Heart left ventricle (tissue), 16 donors: ENCODE data around the gene TACR1. TPM values are rescaled to one million over a fixed set of nuclear protein-coding genes. Genes with fewer than 3 reads are reported as not detected.
"Not testable (repeated sequence)": the region's sequence is repeated elsewhere in the genome, so short reads cannot be mapped to it uniquely, and the experiment has no call there.

Source experiments
- ATAC-seq, 4 donors: fragments of 200-7000 bp; cut with Tn5 transposase; one replicate each; pipeline ENCODE4 v1.9.1; 2020 to 2022; ENCODE audit warnings: moderate library complexity in 4 of 4, mild to moderate bottlenecking in 3 of 4, moderate number of reproducible peaks in 1 of 4
- DNase-seq, 5 donors: peaks; one replicate each; pipeline ENCODE4 v3.0.0-alpha.2; 2020
- H3K27ac ChIP-seq, 12 donors: fragments of 200-600 bp; sonication (generic) in 4 of 12; one replicate each; pipeline versions ENCODE4 v1.5.0 to v1.8.0; 2016 to 2022; ENCODE audit warnings: mild to moderate bottlenecking in 2 of 12
- H3K27me3 ChIP-seq, 9 donors: fragments of 200-600 bp; sonication (generic) in 2 of 9; one replicate each; pipeline versions ENCODE4 v1.5.1 to v1.8.0; 2016 to 2022; ENCODE audit warnings: mild to moderate bottlenecking in 3 of 9
- H3K36me3 ChIP-seq, 9 donors: fragments of 200-600 bp; sonication (generic) in 2 of 9; one replicate each; pipeline versions ENCODE4 v1.5.0 to v1.8.0; 2018 to 2022; ENCODE audit warnings: mild to moderate bottlenecking in 2 of 9
- H3K4me1 ChIP-seq, 12 donors: fragments of 200-600 bp; sonication (generic) in 4 of 12; one replicate each; pipeline versions ENCODE4 v1.5.0 to v1.8.0; 2016 to 2022; ENCODE audit warnings: mild to moderate bottlenecking in 3 of 12
- H3K4me3 ChIP-seq, 12 donors: fragments of 200-600 bp; sonication (generic) in 4 of 12; one replicate each; pipeline versions ENCODE4 v1.5.0 to v1.8.0; 2017 to 2022; ENCODE audit warnings: mild to moderate bottlenecking in 9 of 12, moderate library complexity in 4 of 12
- H3K9me3 ChIP-seq, 12 donors: fragments of 200-600 bp; sonication (generic) in 4 of 12; one replicate each; pipeline versions ENCODE4 v1.5.0 to v1.8.0; 2016 to 2022; ENCODE audit warnings: mild to moderate bottlenecking in 1 of 12
- POLR2A ChIP-seq, 2 donors: fragments of 450-650 bp; IDR thresholded peaks; one replicate each; pipeline ENCODE4 v1.6.1; 2017; ENCODE audit warnings: antibody characterized with exemption in 2 of 2, mild to moderate bottlenecking in 2 of 2, moderate library complexity in 2 of 2
- WGBS, 4 donors: extraction: QIAGEN DNeasy Blood & Tissue Kit in 2 of 4; methylation state at CpG; one replicate each; pipeline versions ENCODE4 v1.1.5 to v1.1.7; 2013 to 2018; 5-methylcytosine and 5-hydroxymethylcytosine counted together
- intact Hi-C, 10 donors: fragments of 100-400 bp; cut with DNase I; formaldehyde crosslinking; loops; one replicate each; pipeline versions ENCODE4 v1.11.1 to v1.14.2; 2022
- long read RNA-seq, 3 donors: library from polyadenylated mRNA; unstranded; transcript quantifications; one replicate each; pipeline ENCODE4 v2.0.0, GENCODE V29; 2020 to 2021
- polyA plus RNA-seq, 2 donors: library from polyadenylated mRNA; stranded (reverse); fragments of 200-250 nt; gene quantifications; one replicate each; pipeline ENCODE4 v1.2.3, GENCODE V29; 2013
- total RNA-seq, 9 donors: library from RNA; depleted of rRNA in 2 of 9; stranded (reverse); fragments of >200 nt in 2 of 9; fragmentation: NEBNext Ultra II Directional in 3 of 9; extraction: Animal tissue kit (Norgen Biotek cat#: 25700) in 3 of 9; gene quantifications; one replicate each; pipeline versions ENCODE4 v1.1.0 to v1.2.4, GENCODE V29; 2016 to 2023
- TF ChIP-seq, protein P1 (sequence below), 12 donors: fragments of 200-600 bp; sonication (generic) in 4 of 12; IDR thresholded peaks; one replicate each; pipeline versions ENCODE4 v1.5.0 to v1.8.0; 2018 to 2022; ENCODE audit warnings: antibody characterized with exemption in 12 of 12, mild to moderate bottlenecking in 5 of 12
- donor health status: ischemic (EF 13 %, LVEDD 7.1; RV severe dilation, severe dysfunction).
- donor health status: healthy with polysubstance abuse.
- donor health status: DM: no; HTN: yes; CAD: no.
- donor health status: DM: no; HTN: no; CAD: no.
- donor health status: ischemic (EF 25% LVEDD 6.9; RV normal size, moderate dysfunction).
- donor health status: ischemic (EF 25% LVEDD 5.7; RV mildly dilated, moderate dysfunction).
- donor health status: healthy.
- donor health status: DM: yes; HTN: yes; CAD: no.
- donor health status: ischemic (EF 35%, LVEDD 5.7; RV mildly dilated, moderate dysfunction).
- donor health status: nonischemic (EF 11% LVEDD 7.7; RV severe dilation, severe dysfunction).
- donor health status: DM: yes; HTN: yes; CAD: no.
- donor health status: PGD.
- donor health status: ischemic (EF 29% LVEDD 5.4; RV normal size, mild dysfunction).
- donor health status: nonischemic (EF 23%, LVEDD 6.1; RV moderate dilation, normal function).

TACR1 gene, protein sequence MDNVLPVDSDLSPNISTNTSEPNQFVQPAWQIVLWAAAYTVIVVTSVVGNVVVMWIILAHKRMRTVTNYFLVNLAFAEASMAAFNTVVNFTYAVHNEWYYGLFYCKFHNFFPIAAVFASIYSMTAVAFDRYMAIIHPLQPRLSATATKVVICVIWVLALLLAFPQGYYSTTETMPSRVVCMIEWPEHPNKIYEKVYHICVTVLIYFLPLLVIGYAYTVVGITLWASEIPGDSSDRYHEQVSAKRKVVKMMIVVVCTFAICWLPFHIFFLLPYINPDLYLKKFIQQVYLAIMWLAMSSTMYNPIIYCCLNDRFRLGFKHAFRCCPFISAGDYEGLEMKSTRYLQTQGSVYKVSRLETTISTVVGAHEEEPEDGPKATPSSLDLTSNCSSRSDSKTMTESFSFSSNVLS
- total RNA-seq (under 1 TPM in 5 of 9 donors, not detected in 4; 0.05 to 0.59 (median 0.38) TPM), polyA plus RNA-seq (under 1 TPM; 0.01 to 0.11 TPM)
- long read RNA-seq, donor 1, partial matches to known transcripts: 1 of 1 reads
- long read RNA-seq, donor 1, other reads (novel, unspliced or antisense): 0 of 1 reads
- long read RNA-seq, donor 2, partial matches to known transcripts: 0 of 1 reads
- long read RNA-seq, donor 2, other reads (novel, unspliced or antisense): 1 of 1 reads
- long read RNA-seq, donor 3: 0 reads

DNA sequence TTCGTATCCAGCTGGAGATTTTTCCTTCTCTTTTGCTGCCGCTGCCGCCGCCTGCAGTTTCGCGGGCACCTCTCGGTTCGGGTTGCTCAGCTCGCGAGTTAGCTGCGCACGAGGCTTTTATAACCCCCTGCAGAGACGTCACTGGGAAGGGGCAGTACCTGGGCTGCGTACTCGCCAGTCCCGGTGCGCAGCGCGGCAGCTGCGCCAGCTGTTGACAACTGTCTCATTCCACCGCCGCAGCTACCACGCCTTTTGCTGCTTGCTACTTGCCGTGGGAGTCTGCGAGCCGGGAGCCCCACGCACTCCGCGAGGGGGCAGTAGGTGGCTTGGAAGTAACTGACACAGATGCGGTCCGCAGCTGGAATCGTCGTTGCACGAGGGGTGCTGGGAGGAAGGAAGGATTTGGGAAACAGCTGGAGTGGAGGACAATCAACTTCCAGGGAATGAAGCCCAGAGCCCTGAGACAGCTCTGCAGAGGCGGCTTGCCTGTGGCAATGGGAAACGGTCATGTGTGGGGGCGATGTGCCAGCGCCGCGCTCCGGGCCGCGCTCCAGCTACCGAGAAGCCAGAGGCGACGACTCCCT, at the start of gene TACR1:
TACR1 (minus strand) TSS at position 93 of the 584 bp plus-strand sequence. CDS start 586 bp downstream, outside the sequence.
- peak; percentile 52 to 75 (median 74) for ATAC-seq
- intact Hi-C loops: loop anchor here in 2 of 10 donors (2.0 to 10.0 kb wide), 2 partner anchors 205 kb away; no protein-coding TSS in a partner anchor

GRCh38 chr2:75248581-75248980, 49.3 kb upstream of the TACR1 start:
- H3K36me3 ChIP-seq, DNase-seq, H3K27me3 ChIP-seq, intact Hi-C loops, H3K27ac ChIP-seq, H3K4me1 ChIP-seq, H3K4me3 ChIP-seq, ATAC-seq: not testable (repeated sequence)
- H3K9me3 ChIP-seq: peaks cover 0 to 27% (median 10%) of the 10 kb centered on the region in 12 donors
- 81 to 92% (median 87%) methylated on average over 6 of the region's 6 CpGs for WGBS, 4 donors

More for the DNA sequence above, at the start of gene TACR1:
- 0 to 1% (median 0%) methylated on average over 27 to 46 of the region's 46 CpGs for WGBS, 4 donors
- no peak for TF ChIP-seq POLR2A (IDR thresholded peaks at IDR 0.05)
- TF ChIP-seq, protein P1, sequence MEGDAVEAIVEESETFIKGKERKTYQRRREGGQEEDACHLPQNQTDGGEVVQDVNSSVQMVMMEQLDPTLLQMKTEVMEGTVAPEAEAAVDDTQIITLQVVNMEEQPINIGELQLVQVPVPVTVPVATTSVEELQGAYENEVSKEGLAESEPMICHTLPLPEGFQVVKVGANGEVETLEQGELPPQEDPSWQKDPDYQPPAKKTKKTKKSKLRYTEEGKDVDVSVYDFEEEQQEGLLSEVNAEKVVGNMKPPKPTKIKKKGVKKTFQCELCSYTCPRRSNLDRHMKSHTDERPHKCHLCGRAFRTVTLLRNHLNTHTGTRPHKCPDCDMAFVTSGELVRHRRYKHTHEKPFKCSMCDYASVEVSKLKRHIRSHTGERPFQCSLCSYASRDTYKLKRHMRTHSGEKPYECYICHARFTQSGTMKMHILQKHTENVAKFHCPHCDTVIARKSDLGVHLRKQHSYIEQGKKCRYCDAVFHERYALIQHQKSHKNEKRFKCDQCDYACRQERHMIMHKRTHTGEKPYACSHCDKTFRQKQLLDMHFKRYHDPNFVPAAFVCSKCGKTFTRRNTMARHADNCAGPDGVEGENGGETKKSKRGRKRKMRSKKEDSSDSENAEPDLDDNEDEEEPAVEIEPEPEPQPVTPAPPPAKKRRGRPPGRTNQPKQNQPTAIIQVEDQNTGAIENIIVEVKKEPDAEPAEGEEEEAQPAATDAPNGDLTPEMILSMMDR (IDR thresholded peaks at IDR 0.05): peak; percentile 36 to 69 (median 45)
- Histone ChIP-seq H3K36me3 (no peaks in the 10 kb centered on the region), H3K9me3 (peaks cover 0 to 5% (median 0%) of the 10 kb centered on the region in 12 donors), H3K4me3 (peak within 1 kb of the TSS in 11 of 12 donors; percentile 21 to 53 (median 44)), H3K27ac (peak within 1 kb of the TSS in 1 of 12 donors; percentile 43), H3K4me1 (peaks cover 4 to 23% (median 17%) of the 10 kb centered on the region in 12 donors), H3K27me3 (peaks cover 0 to 72% (median 13%) of the 10 kb centered on the region in 9 donors)
- DNase-seq: peak; percentile 47 to 80 (median 61)

GRCh38 chr2:75246441-75247167, 47.3 kb upstream of the TACR1 start:
- no peak for ATAC-seq
- WGBS, 4 donors: 77 to 88% (median 85%) methylated on average over 7 of the region's 7 CpGs
- intact Hi-C loops: no loop called here
- Histone ChIP-seq H3K4me3 (no peak overlapping the region), H3K36me3 (no peaks in the 10 kb centered on the region), H3K27me3 (no peaks in the 10 kb centered on the region), H3K4me1 (no peaks in the 10 kb centered on the region), H3K27ac (no peak overlapping the region), H3K9me3 (peaks cover 0 to 46% (median 23%) of the 10 kb centered on the region in 12 donors)
- DNase-seq: no peak
- TF ChIP-seq, protein P1 (IDR thresholded peaks at IDR 0.05): no peak
- TF ChIP-seq POLR2A (IDR thresholded peaks at IDR 0.05): no peak

GRCh38 chr2:75243219-75243618, 43.9 kb upstream of the TACR1 start:
- Histone ChIP-seq H3K27me3 (no peaks in the 10 kb centered on the region), H3K4me3 (no peak overlapping the region), H3K36me3 (no peaks in the 10 kb centered on the region), H3K4me1 (no peaks in the 10 kb centered on the region), H3K27ac (no peak overlapping the region), H3K9me3 (peaks cover 0 to 37% (median 13%) of the 10 kb centered on the region in 12 donors)
- intact Hi-C loops: no loop called here
- 83 to 86% (median 84%) methylated on average over 9 of the region's 9 CpGs for WGBS, 4 donors
- ATAC-seq (no peak), DNase-seq (no peak)
- TF ChIP-seq, protein P1 (IDR thresholded peaks at IDR 0.05): no peak
- TF ChIP-seq POLR2A (IDR thresholded peaks at IDR 0.05): no peak
